ENCODE results near the gene GPR107. TPM values are rescaled to one million over a fixed set of nuclear protein-coding genes. Genes with fewer than 3 reads are reported as not detected.
A peak's percentile ranks its signal among the peaks of the same experiment; 100 is the strongest.

Gene GPR107
- polyA plus RNA-seq, 2 of the 4 experiments (the other 2 are of a cell fraction) = 28.1 to 45.1 TPM

DNA sequence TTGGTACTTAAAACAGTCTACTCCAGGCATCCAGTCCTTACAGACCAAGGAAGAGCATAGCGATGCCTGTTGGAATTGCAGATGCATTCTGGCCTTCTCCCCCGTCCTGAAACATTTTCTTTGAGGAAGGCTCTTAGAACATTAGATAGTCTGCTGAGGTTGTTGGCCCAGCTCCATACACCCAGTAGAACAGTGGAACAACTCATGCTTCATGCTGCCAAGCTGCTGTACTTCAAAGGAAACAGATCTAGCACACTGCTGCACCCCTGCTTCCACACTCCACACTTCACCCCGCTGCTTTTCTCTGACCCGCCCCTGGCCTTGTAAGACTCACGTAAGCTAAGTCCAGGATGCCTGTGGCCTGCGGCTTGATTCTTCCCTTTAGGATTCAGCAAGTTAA, 85.1 kb downstream of the GPR107 start:
- no peak for DNase-seq (ENCODE audit: low read depth in 1 of 2, low spot score in 1 of 2)
- peak overlapping the region in 1 of 2 experiments; percentile 61; a peak in 2 of 6 replicates for H3K27ac ChIP-seq
- WGBS (ENCODE audit: missing lambda C conversion rate) = 94% methylated on average over 6 of the region's 6 CpGs

DNA sequence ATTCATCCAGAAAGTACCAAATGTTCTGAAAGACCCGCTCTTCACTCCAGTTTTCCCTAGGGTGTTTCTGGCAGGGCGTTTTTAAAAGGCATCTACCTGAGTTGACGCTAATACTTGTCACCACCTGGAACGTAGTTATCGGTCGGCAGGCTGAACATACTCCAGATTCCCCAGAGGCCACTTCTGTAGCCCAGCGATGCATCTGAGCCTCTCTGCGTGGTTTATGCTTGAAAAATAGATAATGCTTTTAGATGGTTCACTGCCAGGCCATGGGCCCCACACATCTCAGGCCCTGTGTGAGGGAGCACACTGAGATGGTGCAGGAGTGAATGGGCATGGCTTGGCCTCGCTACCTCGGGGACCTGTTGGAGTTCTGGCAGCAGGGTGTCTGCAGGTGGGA, 85.5 kb downstream of the GPR107 start:
- Histone ChIP-seq H3K4me2 (no peak overlapping the region), H3K4me1 (peaks cover 14% of the 10 kb centered on the region), H3K9me3 (no peaks in the 10 kb centered on the region), H3K4me3 (no peak overlapping the region), H3K27ac (no peak overlapping the region)
- ChIA-PET POLR2A (no interaction called here), CTCF (no interaction called here)
- FAIRE-seq (no peak), ATAC-seq (no peak), DNase-seq (ENCODE audit: low read depth in 1 of 2, low spot score in 1 of 2) (no peak)
- WGBS (ENCODE audit: missing lambda C conversion rate) = 94% methylated on average over 10 of the region's 10 CpGs
- TF ChIP-seq, protein P1, sequence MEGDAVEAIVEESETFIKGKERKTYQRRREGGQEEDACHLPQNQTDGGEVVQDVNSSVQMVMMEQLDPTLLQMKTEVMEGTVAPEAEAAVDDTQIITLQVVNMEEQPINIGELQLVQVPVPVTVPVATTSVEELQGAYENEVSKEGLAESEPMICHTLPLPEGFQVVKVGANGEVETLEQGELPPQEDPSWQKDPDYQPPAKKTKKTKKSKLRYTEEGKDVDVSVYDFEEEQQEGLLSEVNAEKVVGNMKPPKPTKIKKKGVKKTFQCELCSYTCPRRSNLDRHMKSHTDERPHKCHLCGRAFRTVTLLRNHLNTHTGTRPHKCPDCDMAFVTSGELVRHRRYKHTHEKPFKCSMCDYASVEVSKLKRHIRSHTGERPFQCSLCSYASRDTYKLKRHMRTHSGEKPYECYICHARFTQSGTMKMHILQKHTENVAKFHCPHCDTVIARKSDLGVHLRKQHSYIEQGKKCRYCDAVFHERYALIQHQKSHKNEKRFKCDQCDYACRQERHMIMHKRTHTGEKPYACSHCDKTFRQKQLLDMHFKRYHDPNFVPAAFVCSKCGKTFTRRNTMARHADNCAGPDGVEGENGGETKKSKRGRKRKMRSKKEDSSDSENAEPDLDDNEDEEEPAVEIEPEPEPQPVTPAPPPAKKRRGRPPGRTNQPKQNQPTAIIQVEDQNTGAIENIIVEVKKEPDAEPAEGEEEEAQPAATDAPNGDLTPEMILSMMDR (IDR thresholded peaks at IDR 0.05) = no peak
- TF ChIP-seq ZC3H11A (IDR thresholded peaks at IDR 0.05) (no peak), FOSL2 (IDR thresholded peaks at IDR 0.05) (no peak), FOSL2 (CRISPR knock-in tag; IDR thresholded peaks at IDR 0.05) (no peak), JUN (IDR thresholded peaks at IDR 0.05) (no peak)
- TF ChIP-seq, protein P2, sequence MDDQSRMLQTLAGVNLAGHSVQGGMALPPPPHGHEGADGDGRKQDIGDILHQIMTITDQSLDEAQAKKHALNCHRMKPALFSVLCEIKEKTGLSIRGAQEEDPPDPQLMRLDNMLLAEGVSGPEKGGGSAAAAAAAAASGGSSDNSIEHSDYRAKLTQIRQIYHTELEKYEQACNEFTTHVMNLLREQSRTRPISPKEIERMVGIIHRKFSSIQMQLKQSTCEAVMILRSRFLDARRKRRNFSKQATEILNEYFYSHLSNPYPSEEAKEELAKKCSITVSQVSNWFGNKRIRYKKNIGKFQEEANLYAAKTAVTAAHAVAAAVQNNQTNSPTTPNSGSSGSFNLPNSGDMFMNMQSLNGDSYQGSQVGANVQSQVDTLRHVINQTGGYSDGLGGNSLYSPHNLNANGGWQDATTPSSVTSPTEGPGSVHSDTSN (IDR thresholded peaks at IDR 0.05) = no peak

More for the DNA sequence above, 85.1 kb downstream of the GPR107 start:
- TF ChIP-seq TP53 (CRISPR knock-in tag; IDR thresholded peaks at IDR 0.05) = no peak
- TF ChIP-seq EHMT2 (IDR thresholded peaks at IDR 0.05; ENCODE audit: low read depth) = no peak
- TF ChIP-seq MAFK (IDR thresholded peaks at IDR 0.05; ENCODE audit: partially characterized antibody) = no peak
- no peak for TF ChIP-seq RAD21 (conservative IDR thresholded peaks at IDR 0.05 in 1 of 2, IDR thresholded peaks at IDR 0.05 in 1 of 2)
- no peak for TF ChIP-seq SREBF2 (IDR thresholded peaks at IDR 0.05)
- POLR2A ChIA-PET = no interaction called here
- Histone ChIP-seq H3K4me2 (peak overlapping the region; percentile 10; the same call in 1 of the 3 replicates), H3K4me3 (no peak overlapping the region), H3K4me1 (peaks cover 14% of the 10 kb centered on the region), H3K9me3 (no peaks in the 10 kb centered on the region)
- CTCF ChIA-PET = no interaction called here
- FAIRE-seq (no peak), ATAC-seq (no peak)

DNA sequence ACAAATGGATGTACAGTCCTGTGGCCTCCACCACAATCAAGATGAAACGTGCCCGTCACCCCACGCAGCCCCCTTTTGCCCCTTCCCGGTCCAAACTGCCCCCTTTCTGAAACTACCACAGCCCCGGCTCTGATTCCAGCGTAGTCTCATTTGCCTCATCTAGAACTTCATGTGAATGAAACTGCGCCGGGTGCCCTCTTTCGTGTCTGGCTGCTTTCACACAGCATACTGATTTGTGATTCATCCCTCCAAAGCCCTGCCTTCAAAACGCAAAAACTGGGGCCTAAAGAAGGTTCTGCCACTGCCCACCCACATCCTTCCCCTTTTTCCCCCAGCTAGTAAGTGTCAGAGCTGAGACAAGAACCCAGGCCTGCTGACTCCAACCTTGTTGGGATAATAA, 87.0 kb downstream of the GPR107 start:
- no peak overlapping the region for H3K4me2 ChIP-seq
- no peak for FAIRE-seq
- 91% methylated on average over 10 of the region's 10 CpGs for WGBS (ENCODE audit: missing lambda C conversion rate)

DNA sequence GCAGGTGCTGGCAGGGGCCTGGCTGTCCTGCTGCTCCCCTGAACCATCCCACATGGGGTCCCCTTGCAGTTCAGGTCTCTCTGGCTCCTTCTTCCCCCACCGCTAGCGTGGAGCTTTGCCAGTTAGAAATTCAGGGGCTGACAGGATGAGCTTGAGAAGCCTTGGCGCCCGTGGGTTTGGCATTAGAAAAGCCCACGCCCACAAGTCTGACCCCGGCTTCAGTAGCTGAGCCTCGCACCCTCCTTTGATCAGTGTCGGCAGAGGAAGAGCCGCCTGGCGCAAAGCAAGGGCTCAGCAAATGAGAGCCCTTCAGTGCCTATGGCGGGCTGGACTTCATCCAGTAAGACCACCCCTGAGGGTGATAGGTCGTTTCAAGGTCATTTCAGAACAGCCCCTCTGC, 88.3 kb downstream of the GPR107 start:
- H3K4me3 ChIP-seq = no peak overlapping the region
- no peak for ATAC-seq
- H3K9me3 ChIP-seq = no peaks in the 10 kb centered on the region
- CTCF ChIA-PET = interaction anchor here (0.6 to 1.0 kb wide), 2 partner anchors 35 to 1825 kb away, joined by 3 to 4 read pairs; no protein-coding TSS in a partner anchor
- H3K4me2 ChIP-seq = no peak overlapping the region
- peaks cover 14% of the 10 kb centered on the region for H3K4me1 ChIP-seq
- DNase-seq (ENCODE audit: low read depth in 1 of 2, low spot score in 1 of 2) = no peak
- FAIRE-seq = no peak
- WGBS (ENCODE audit: missing lambda C conversion rate) = 86% methylated on average over 11 of the region's 12 CpGs
- POLR2A ChIA-PET = no interaction called here
- H3K27ac ChIP-seq = no peak overlapping the region
- TF ChIP-seq CEBPB (IDR thresholded peaks at IDR 0.05) = no peak
- no peak for TF ChIP-seq POLR2A (IDR thresholded peaks at IDR 0.05; ENCODE audit: low read length)
- TF ChIP-seq PHF8 (IDR thresholded peaks at IDR 0.05; ENCODE audit: borderline replicate concordance, low read depth) = no peak
- TF ChIP-seq, protein P3, sequence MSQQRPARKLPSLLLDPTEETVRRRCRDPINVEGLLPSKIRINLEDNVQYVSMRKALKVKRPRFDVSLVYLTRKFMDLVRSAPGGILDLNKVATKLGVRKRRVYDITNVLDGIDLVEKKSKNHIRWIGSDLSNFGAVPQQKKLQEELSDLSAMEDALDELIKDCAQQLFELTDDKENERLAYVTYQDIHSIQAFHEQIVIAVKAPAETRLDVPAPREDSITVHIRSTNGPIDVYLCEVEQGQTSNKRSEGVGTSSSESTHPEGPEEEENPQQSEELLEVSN (IDR thresholded peaks at IDR 0.05; ENCODE audit: borderline replicate concordance, low read depth) = no peak
- no peak for TF ChIP-seq RAD21 (conservative IDR thresholded peaks at IDR 0.05 in 1 of 2, IDR thresholded peaks at IDR 0.05 in 1 of 2)
- TF ChIP-seq NFE2L2 (conservative IDR thresholded peaks at IDR 0.05; ENCODE audit: low read length) = no peak
- no peak for TF ChIP-seq FOXS1 (CRISPR knock-in tag; IDR thresholded peaks at IDR 0.05)
- TF ChIP-seq, protein P1 (IDR thresholded peaks at IDR 0.05) = no peak
- TF ChIP-seq HDAC2 (IDR thresholded peaks at IDR 0.05) = no peak
- no peak for TF ChIP-seq ESRRA (IDR thresholded peaks at IDR 0.05; ENCODE audit: borderline replicate concordance, low read length)

More for the DNA sequence above, 87.0 kb downstream of the GPR107 start:
- Histone ChIP-seq H3K4me1 (peaks cover 14% of the 10 kb centered on the region), H3K9me3 (no peaks in the 10 kb centered on the region), H3K27ac (no peak overlapping the region), H3K4me3 (no peak overlapping the region)
- POLR2A ChIA-PET = no interaction called here
- DNase-seq (ENCODE audit: low read depth in 1 of 2, low spot score in 1 of 2) = no peak
- TF ChIP-seq, protein P4, sequence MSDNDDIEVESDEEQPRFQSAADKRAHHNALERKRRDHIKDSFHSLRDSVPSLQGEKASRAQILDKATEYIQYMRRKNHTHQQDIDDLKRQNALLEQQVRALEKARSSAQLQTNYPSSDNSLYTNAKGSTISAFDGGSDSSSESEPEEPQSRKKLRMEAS (IDR thresholded peaks at IDR 0.05) = no peak
- TF ChIP-seq NFE2L2 (conservative IDR thresholded peaks at IDR 0.05; ENCODE audit: low read length) (no peak), PHF8 (IDR thresholded peaks at IDR 0.05; ENCODE audit: borderline replicate concordance, low read depth) (no peak), CBX8 (IDR thresholded peaks at IDR 0.05) (no peak), RNF2 (IDR thresholded peaks at IDR 0.05; ENCODE audit: borderline replicate concordance, low read depth) (no peak), ESRRA (IDR thresholded peaks at IDR 0.05; ENCODE audit: borderline replicate concordance, low read length) (no peak), MAZ (IDR thresholded peaks at IDR 0.05; ENCODE audit: borderline replicate concordance, low read depth, low read length) (no peak), MYC (IDR thresholded peaks at IDR 0.05; ENCODE audit: borderline replicate concordance, low read length) (no peak), RAD21 (conservative IDR thresholded peaks at IDR 0.05 in 1 of 2, IDR thresholded peaks at IDR 0.05 in 1 of 2) (no peak), HOXB5 (CRISPR knock-in tag; IDR thresholded peaks at IDR 0.05) (no peak), SMC3 (IDR thresholded peaks at IDR 0.05) (no peak)
- CTCF ChIA-PET = interaction anchor here (1.1 kb wide), 1 partner anchor 32 kb away, joined by 3 read pairs; no protein-coding TSS in a partner anchor
- ATAC-seq = no peak

Data from A549 (cell line).